Hematopoietic multipotent progenitor cell treated with erythropoietin and hydrocortisone succinate and interleukin-3 and kit ligand, for 8 days (in vitro differentiated cells): ENCODE data around the gene LY86.

Experiments used
- DNase-seq: peaks from one replicate; pipeline ENCODE4 v3.0.0-alpha.2; 2015

LY86 gene

DNA sequence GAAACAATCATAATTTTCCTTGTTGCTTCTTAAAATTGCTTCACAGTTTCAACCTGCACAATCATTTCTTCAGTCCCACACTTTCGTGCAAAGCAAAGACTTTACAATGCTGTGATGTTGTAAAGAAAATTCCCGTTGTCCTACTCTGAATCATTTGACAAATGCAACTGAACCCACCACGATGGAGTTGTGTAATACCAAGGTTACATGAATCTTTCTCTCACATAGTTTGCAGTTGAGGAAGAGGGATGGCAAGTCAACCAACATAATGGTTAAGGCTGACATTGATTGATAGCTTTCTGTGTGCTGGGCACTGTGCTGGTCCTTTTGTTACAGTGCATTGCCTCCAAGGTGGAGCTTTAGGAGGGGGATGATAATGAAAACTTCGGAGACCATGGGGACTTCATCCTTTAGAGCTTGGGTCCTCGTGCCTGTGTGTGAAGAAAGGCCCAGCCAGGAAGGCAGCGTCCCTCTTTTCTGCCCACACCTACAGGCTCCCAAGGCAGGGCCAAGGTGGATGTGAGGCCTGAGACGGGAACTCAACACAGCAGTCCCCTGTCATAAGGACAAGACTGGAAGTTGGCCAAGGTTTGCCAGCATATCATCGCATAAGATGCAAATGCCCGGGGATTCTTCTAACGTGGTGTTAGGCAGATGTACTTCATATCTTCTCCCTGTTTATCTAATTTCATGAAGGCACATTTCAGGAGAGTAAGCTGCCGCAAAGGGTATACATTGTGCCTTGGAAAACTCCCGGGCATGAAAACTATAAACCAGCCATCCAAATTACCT lies 96.9 kb downstream of the LY86 start:
- peak; percentile 79 for DNase-seq

DNA sequence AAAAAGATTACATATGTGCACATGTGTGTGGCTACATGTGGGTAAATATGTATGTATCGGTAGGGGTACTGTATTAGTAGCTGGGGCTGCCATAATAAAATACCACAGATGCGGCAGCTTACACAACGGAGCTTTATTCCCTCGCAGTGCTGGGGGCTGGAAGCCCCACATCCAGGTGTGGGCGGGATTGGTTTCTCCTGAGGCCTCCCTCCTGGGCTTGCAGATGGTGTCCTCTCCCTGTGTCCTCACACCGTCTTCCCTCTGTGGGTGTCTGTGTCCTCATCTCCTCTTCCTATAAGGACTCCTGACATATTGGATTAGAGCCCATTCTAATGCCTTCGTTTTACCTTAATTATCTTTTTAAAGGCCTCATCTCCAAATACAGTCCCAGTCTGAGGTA lies 97.7 kb downstream of the LY86 start:
- DNase-seq, result no peak

DNA sequence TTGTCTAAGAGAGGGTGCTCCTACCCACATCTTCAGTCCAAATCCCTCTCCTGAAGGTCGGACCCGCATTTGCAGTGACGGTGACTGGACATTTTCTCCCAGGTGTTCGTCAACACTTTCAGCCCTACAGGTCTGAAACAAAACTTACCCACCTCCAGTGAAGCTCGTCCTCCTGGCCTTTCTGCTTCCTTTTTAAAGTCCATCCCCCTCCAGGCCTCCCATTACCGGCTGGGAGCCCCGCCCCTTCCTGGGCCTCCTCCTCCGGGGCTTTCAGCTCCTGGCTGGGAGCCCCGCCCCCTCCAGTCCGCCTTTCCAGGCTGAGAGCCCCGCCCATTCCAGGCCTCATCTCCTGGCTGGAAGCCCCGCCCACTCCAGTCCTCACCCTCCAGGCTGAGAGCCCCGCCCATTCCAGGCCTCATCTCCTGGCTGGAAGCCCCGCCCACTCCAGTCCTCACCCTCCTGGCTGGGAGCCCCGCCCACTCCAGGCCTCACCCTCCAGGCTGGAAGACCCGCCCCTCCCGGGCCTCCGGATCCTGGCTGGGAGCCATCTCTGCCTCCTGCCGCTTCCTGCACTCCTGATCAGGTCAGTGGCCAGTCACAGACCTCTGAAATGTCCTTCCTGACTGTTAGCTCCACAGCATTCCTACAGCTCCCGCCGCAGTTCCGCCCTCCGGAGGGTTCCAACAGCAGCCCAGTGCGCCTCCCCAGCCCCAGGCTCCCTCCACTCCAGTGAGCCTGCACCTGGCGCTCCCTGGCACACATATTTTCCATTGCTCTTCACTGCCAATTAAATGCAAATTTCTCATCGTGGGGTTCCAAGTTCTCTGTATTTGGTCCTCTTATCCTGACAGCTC lies 98.5 kb downstream of the LY86 start:
- DNase-seq, result peak; percentile 97

DNA sequence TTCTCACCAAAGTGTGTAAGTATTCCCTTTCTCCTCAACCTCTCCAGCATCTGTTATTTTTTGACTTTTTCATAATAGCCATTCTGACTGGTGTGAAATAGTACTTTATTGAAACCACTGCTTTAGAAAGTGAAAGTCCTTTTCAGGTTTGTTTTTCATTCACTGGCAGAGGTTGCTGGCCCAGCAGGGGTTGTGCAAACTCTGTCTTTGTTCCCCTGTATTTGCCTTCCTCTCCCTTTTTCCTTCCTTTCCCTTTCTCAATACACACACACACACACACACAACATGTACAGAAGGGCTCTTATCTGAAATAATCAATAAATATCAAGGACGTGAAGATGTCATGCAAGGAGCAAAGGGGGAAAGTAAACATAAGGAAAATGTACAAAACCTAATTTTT lies 99.8 kb downstream of the LY86 start:
- peak; percentile 10 for DNase-seq

DNA sequence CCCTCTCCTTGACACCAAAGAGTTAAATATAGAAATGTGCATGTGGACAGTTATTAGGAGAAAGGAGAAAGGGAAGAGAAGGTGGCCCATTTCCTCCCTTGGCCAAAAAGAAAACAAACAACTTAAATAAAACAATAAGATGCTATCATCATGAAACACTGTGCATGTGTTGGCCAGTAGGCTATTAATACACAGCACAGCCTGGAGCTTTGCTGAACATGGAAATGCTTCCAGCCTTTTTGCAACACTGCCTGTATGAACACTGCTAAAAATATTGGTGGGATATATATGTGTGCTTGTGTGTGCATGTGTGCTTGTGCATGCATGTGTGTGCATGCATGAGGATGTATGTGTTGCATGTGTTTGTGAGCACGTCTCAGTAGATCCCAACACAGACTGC lies 100.4 kb downstream of the LY86 start:
- no peak for DNase-seq

DNA sequence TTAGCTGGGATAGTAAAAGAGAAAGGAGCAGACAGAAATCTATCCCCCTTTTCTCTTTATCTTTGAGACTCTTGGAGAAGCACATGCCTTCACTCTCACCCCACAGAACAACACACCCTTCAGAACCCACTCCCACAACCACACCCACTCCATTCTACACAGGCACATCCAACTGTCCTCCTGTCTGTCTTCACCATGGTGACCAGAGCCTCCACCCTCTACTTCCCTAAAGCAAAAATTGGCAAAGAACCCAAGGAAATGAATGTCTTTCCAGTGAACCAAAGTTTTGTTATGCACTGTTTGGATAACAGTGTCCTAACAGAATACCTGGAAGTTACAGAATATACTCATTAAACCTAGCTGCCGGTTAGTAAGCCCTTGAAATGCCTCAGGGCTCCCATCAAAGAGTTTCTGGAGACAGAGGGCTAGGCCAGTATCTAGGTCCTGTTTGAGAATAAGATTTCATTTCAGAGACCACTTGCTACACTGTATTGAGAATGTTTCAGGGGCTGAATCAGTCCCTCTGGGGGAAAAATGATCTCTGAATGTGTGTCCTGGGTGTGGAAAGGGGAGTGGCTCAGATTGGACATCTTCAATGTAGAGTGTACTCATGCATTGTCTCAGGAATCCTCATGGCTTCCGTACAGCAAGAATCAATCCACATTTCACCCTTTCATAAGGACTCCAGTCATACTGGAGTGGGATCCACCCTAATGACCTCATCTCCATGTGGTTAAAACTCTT lies 101.1 kb downstream of the LY86 start:
- DNase-seq, result peak; percentile 74

DNA sequence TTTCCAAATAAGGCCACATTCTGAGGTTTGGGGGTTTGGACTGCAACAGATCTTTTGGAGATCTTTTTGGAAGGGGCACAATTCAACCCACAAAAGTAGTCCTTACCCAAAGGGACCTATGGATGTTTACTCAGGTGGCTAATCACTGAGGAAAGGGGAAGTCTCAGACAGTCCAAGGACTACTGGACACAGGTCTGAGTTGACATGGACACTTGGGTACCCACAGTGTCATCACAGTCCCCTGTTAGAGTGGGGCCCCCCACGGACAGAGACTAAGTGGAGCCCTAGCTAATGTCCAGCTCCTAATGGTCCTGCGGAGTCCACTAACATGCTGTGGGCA lies 101.6 kb downstream of the LY86 start:
- DNase-seq, result no peak

DNA sequence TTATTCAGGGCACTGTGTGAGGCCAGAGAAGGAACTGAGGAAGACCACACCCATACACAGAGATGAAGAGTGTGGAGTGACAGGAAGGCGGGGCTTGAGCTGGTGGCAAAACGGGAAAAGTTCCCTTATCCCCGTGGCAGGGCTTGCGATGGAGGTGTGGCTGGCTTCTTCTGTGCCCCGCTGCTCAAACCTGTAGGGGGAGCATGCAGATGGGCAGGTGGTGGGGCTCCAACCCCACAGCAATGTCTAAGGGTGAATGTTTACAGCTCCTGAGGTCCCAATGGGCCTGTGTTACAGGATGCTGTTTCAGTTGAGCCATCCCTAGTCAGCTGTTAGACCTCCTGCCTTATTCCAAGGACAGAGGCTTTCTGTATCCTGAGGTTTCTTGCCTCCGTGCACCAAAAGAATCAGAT lies 105.9 kb downstream of the LY86 start:
- DNase-seq, result peak; percentile 77

DNA sequence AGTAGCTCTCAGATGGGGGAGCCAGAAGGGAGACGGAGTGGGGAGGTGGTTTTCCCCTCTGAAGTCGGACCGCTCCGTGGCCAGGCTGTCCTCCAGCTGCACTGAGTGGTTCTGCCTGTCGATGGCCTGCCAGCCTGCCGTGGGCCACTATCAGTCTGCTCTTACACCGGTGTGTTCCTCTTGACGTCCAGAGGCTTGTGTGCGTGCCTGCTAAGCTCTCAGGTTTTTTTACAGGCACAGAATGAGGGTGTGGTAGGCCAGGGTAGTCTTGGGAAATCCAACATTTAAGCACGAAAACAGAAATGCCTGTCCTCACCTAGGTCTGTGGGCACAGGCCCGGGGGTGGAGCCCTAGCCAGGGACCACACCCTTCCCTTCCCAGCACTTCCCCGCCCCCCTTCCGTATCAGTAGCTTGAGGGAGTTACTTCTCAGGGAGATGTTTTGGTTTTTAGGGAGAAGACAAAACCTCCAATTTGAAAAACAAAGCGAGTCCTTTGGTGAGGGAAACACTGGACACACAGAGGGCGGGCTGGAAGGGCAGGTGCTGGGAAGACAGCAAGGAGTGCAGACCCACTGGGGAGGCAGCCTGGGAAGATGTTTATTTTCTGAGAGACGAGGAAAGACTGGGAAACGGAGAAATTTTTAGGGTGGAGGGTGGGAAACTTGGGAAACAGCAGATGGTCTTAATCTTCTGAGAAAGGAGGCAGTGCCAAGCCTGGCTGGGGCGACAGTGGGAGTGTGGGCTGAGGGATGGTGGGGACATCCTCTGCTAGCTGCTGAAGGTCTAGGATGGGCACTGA lies 106.5 kb downstream of the LY86 start:
- peak; percentile 84 for DNase-seq

DNA sequence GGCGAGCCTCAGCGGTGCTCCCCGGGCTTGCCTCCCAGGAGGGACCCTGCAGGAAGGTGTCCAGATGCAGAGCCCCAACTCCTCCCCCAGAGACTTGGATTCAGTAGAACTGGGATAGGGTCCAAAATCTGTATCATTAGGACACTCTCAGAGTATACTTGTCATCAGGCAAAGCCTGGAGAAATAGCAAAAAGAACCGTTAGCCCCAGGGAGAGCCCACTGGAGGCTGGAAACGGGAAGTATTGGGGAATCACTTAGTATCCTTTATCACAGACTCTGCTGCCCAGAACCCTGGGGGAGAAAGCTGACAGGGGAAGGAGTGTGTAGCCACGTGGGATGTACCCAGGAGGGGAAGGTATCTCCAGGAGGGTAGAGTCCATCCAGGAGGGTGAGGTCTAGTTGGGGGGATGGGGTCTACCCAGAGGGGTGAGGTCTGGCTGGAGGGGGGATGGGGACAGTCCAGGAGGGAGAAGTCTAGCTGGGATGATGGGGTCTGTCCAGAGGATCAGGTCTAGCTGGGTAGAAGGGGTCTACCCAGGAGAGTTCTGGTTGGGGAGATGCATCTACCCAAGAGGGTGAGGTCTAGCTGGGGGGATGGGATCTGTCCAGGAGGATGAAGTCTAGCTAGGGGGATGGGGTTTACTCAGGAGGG lies 107.2 kb downstream of the LY86 start:
- no peak for DNase-seq

DNA sequence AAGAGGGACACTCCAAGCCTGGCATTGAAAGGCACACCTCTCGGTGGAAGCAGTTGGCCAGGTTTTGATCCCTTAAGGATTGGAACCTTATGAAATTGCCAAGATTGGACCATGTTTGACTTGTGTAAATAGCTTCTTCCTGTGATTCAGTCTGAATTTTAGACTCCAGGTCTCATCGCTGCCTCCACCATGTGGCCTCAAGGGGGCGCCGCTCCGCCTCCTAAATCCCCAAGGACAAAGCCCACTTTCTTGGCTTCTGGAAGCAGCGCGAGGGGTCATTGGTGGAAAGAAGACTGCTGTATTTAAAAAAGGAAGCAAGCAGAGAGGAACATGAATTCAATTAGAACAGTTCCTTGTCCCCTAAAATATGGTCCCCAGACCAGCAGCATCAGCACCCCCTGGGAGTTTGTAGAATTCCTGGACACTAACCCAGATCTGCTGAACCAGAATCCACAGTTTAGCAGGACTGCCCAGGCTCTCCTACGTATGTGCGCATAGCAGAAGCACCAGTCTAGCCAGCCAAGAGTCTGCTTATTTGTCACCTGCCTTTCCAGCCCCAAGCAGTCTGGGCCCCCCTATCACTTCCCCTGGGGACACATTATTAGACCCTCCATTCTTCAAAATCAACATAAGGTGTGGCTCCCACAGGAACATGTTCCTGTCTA lies 108.5 kb downstream of the LY86 start:
- DNase-seq, result peak; percentile 91

DNA sequence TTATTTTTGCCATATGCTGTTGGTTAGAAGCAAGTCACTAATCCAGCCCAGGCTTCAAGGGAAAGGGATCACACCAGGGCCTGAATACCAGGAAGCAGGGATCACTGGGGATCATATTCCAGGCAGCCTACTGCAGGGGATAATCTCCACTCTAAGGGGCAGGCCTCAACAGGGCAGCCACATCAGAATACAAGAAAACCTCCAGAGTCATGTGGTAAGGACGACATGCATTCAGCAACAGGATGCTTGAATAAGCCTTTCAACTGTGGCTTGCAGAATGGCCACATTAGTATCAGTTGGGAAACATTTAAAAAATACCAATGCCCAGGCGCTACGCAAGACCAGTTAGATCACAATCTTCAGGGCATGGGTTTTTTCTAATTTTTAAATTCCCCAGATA lies 109.1 kb downstream of the LY86 start:
- DNase-seq, result peak; percentile 47

DNA sequence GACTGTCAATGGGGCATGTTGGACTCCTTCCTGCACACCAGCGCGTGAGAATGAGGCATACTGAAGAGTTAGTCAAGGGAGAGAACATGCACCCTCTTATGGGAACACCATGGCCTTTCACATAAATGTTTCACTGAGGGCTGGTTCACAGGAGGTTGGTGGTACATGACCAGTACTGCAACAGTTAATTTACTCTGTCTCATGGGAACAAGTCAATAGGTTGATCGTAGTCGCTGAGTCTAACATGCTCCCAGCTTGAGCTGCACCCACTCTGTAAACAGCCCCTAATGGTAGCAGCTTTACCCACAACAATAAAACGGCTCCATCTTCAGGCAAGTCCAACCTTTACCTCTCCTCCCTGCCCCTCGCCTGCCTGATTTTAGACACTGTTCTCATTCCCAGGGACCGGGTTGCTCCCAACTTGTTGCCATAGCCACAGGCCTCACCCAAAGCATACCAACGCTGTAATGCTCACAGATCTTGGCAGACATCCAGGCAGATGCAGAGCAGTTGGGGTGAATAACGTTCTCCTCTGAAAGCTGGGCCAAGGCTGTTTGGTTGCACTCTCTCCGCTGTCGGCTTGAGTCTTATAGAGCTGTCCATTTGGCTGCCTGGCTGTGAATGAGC lies 111.3 kb downstream of the LY86 start:
- peak; percentile 99 for DNase-seq

DNA sequence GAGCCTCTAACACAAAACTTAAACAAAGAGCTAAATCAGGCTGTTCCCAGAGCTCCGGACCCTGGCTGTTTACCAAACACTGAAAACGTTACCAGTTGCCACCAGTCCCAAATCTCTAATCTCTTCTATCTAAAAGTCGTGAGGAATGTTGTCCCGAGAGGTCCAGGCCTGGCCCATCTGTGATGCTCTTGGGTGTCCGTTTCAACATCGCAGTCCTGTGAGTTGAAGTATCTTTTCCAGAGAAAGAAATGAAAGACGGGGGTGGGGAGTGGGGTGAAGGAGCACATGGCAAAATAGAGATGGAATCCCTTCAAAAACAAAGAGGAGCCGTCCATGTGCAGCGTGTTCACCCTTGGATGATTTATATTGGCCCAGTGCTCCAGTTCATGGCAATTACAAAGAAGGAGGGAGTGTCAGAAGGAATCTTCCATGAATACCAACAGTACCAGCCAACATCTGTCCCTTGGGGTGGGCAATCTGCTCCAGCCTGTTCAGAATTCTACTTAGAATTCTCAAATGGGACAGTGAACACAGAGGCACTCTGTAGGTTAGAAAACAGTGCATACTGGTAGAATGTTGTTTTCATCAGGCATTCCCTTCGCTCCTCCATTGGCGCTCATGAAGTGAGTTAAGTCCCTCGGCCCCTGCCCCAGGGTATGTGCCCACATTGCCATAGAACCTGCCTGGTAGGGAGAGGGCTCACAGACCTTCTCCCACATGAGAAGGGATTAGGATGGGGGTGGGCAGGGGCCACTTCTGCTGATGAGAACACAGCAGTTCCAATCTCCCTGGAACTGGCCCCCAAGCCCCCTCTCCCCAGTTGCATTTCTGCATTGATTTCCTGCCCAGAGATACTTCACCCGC lies 112.1 kb downstream of the LY86 start:
- no peak for DNase-seq

DNA sequence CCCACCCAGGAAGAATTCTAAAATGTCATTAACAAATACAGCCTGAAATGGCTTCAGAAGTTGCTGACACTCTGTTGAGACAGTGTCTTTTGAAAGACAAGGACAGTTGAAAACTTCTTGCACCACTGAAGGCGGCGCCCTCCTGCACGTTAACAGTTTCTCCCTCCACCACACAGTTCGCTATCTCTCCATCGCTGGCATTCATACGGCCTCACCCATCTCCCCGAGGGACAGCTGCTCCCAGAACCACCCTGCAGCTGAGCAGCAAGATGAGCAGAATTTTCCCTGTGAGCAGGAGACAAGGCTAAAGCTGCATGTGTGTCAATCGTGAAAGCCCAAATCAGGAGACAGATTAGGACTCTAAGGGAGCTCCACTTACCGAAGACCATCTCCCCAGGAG lies 113.3 kb downstream of the LY86 start:
- DNase-seq, result peak; percentile 98

DNA sequence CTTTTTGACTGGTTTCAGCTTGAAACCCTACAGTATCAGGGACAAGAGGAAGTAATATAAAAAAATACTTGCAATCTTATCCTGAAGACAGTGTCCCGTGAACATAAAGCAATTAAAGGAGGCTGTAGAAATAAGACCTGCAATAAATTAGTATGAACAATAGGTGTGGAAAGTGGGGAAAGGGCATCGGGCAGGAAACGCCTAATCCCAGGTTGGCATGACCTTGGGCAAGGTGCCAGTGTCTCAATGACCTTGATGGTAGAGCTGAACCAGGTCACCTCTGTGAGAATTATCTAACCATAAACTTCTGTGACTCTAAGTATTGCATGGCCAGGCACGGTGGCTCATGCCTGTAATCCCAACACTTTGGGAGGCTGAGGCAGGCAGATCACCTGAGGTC lies 115.2 kb downstream of the LY86 start:
- peak; percentile 42 for DNase-seq
